GF-D8 (cell line): ENCODE results near the gene TAGLN3.

Experiments
- DNase-seq: peaks from one replicate; lab custom pipeline; 2025; lab: John Stamatoyannopoulos, UW

TAGLN3 gene

GRCh38 chr3:111998636-111999483 is at the start of gene TAGLN3:
TAGLN3 (plus strand) TSS chr3:111998922; CDS start chr3:111999423, 501 bp downstream.
- DNase-seq, result no peak

DNA sequence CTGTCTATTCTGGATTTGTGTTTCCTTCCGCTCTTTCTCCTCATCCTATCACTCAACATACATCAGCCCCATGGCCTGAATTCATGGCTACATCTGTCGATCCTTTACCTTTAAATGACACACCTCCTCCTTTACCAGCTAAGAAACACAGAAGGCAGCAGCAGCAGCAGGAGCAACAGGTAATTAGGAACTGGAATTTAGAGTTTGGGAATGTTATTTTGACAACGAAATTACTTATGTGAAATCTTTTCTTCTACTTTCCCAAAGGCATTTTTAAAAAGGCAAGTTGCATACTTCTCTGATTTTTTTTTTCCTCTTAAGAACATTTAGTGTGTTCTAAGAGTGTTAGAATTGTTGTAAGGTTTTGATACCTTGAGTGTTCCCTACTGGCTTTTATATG is 49.0 kb upstream of the TAGLN3 start:
- no peak for DNase-seq

GRCh38 chr3:111951032-111951431 is 47.7 kb upstream of the TAGLN3 start:
- DNase-seq, result no peak

DNA sequence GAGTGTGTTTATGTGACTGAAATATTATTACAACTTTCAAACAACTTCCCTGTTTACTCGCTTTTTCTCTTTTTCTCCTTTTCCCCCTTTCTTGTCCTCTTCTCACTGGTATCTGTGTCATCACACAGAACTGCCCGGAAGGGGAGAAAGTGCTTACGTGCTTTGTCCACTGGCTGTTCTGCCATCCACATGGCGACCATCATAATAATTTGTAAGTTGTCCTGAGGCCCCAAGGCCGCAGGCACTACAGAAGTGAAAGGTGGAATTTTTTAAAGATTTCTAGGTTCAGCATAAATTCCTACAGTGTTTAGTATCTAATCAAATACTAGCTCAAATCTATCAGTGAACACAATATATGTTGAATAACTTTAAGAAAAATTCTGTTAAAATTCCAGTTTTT is 46.6 kb upstream of the TAGLN3 start:
- no peak for DNase-seq

DNA sequence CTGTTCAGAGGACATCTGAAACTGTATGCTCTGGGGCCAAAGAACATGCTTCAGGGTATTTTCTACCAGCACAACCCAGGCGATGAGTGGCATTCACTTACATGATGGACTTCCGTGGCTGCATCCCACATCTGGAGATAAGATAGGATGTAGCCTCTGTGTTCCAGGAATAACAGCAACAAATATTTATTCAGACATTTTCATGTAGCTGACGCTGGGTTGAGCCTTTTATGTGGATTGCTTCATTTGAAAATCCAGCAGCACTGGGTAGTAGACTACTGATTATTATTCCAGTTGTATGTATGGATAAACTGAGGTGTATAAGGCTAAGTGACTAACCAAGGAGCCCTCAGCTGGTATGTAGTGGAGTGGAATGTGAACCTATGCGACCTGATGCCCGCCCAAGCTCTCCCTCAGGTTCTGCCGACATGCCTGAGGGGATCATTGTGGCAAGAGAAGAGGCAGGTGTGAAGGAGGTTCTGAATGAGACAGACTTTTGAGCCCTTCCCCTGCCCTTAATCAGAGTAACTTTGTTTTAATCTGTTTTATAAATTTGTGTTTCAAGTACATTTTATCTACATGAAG is 45.8 kb upstream of the TAGLN3 start:
- no peak for DNase-seq

DNA sequence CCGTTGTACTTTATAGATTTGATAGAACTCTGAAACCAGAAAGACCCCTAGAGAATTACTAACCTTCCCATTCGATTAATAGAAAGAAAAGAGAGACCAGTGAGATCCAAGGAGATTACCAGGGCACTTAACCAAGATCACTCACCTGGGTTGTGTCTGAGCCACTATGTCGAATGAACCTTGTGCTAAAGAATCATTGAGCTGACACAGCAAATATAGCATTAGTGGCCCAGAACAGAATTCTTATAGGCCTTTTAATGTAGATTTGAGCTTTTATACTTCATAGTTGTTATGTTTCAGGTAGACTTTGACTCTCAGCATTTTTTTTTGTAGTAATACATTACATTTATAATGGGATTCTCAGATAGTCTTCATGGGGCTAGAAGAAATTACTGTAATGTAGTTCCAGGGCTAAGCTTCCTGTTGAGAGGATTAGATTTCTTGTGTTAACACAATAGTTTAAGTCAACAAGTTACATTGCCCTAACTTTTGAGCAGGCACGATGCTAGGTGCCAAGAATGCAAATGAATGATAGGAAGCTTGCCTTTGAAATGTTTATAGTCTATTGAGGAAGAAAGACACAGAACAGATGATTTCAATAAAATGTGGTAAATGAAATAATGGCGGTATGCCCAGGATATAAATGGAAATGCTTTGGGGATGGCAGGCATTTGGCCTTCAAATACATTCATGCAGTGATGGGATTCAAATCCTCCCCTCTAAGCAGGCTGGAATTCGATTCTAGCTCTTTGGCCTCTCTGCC is 44.3 kb upstream of the TAGLN3 start:
- DNase-seq, result no peak

GRCh38 chr3:111955876-111956275 is 42.8 kb upstream of the TAGLN3 start:
- DNase-seq, result no peak

DNA sequence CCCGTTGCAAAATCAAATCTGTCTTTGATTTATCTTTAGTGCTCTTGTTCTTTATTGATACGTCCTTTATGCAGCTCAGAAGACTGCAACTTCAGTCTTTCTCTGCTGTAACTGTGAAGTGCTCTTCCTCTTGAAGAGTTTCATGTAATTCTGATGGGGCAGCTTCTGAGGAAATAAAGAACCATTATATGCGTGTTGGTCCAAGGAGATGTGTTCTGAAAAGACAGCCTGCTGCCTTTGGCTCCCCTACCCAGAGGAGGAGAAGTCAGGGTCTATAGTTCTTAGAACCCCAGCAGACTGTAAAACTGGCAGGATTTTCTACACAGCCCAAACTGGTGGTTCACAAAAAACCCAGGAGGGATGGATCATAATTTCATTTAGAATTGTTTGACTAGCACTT is 42.3 kb upstream of the TAGLN3 start:
- no peak for DNase-seq

DNA sequence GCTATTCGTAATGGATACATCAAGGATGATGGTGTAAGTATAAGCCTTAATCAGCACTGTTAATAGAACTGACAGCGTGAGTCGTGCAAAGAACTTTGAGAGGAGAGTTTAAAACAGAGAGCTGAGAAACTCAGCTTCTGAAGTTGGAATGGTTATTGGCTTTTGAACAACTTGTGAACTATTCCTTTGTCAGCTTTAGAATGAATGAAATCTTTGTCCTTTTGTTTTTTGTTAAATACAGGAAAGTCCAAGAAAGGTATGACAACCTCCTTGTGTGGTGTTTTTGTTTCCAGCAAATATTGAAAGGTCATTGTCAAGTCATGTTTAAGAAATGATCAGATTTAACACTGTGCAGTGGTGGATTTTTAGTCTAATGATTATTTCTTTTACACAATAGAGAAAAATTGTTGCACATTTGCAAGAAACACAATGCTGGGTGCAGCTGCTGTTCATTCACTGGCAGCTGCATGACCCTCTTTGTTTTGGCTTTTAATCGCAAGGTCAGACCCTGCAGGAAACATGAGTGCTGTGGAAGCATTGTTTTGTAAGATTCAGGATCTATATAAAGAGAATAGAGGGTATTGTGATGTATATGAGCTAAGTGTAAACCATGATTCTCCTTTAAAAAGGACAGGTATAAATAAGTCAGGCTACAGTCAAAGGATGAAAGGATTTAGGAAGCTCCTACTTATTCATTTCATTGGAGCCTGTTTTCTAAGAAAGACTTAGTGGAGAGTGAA is 41.6 kb upstream of the TAGLN3 start:
- no peak for DNase-seq

DNA sequence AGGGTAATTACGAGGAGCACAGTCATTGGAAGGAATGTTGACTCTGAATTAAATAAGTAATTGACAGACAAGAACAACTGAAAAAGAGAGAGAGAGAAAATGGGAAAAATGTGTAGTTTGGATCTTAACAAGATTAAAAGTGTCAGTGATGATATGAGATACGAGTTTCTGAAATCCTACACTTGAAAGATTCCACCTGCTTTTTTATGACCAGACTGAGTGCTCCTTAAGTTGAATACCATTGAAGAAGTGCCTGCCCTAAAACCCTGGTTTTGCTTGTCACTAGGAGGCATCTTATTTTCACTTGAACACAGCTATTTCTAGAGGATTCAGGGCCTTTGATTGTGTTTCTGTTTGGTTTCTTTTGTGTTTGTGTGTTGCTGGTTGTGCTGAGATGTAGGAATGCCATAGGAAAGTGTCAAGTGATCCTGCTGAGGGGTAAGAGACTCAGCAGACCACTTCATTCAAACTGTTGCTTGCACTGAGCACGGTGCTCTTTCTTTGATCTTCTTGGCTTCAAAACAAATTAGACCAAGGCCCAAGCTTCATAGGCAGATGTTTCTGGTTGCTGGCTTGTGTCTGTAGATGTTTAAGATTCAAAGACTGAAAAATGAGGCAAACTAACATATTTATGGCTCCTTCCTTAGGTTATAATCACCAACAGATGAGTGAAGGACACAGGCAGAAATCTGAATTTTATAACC is 37.1 kb upstream of the TAGLN3 start:
- DNase-seq, result no peak

GRCh38 chr3:111963424-111963823 is 35.3 kb upstream of the TAGLN3 start:
- no peak for DNase-seq

DNA sequence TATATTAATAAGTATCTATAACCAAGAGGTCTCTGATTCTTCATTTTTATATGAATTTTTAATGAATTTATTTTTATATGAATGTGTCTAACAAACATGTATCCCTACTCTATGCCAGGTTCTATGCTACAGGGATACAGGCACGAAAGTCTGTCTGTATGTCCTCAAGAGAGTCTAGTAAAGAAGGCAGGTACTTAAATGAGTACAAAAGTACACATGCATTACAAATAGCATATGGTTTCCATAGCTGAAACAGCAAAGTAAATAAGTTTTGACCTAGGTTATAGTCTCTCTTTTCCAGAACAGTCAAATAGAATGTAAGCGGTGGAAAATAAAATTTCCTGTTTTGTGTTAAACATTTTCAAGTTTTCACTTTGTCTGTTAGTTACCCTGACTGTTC is 33.2 kb upstream of the TAGLN3 start:
- no peak for DNase-seq

GRCh38 chr3:111967068-111967467 is 31.7 kb upstream of the TAGLN3 start:
- DNase-seq, result peak; percentile 2

- DNase-seq, result peak; percentile 30
These were observed 31.0 kb upstream of the TAGLN3 start for GRCh38 chr3:111967651-111968274.

GRCh38 chr3:111968319-111969054 is 30.2 kb upstream of the TAGLN3 start:
- no peak for DNase-seq

- no peak for DNase-seq
These were observed 28.3 kb upstream of the TAGLN3 start for GRCh38 chr3:111970376-111970775.

- DNase-seq, result no peak
These were observed 27.1 kb upstream of the TAGLN3 start for GRCh38 chr3:111971533-111972130.

DNA sequence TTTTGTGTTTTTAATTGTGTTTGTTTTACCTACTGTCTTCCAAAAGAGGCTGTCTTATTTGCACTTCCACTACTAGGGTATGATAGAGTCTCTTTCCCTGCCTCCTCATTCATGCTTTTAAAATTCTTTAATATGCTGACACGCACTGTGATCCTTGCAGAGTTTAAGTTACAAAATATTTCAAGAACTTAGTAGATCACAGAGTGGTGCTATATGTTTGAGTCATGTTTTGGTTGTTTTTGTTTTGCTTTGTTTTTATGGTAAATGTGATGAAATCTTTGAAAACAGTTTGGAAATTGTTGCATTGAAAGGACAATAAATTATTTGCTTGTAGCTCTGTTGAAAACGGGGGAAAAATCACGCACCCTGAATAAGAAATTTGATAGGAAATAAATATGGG is 25.8 kb upstream of the TAGLN3 start:
- DNase-seq, result no peak

- DNase-seq, result no peak
These were observed 23.6 kb upstream of the TAGLN3 start for GRCh38 chr3:111975131-111975530.

DNA sequence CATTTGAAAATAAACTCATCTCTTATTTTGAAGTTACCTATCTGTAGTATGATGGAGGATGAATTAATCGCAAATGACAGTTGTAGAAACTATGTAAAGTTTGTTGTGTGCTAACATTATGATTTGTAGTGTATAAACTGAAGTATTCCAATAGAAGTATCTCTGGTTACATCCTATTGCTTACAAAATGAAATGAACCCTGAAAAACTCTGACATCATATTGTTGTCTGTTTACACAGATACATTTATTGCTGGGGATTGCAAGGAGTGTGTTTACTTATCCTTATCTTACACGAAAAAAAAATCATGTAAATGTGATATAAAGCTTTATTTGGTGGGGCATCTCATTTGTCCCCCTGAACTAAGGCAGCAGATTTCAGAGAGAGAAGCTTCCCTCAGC is 22.5 kb upstream of the TAGLN3 start:
- no peak for DNase-seq
